GM12874 (cell line): ENCODE results near the gene ARHGEF12.

ENCODE experiments used
- TF ChIP-seq, protein P1 (sequence below): IDR thresholded peaks from 2 replicates; pipeline ENCODE4 v1.5.1; 2011; ENCODE audit warnings: low read depth, mild to moderate bottlenecking, control low read depth, low read length, moderate library complexity; ENCODE audit not compliant: insufficient read depth

ARHGEF12 gene

DNA sequence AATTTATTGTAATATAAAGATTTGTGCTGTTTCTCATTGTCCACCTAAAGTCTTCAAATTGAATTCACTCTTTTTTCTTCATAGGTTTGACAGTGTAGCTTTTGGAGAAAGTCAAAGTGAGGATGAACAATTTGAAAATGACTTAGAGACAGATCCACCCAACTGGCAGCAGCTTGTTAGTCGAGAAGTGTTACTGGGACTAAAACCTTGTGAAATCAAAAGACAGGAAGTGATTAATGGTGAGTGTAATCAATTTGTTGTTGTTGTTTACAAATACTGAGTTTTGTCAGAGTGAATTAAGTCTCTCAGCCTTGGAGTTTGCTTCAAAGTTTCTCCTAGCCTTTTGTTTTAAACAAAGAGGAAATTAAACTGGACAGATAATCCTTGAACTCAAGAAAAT, 121.8 kb downstream of the ARHGEF12 start:
- TF ChIP-seq, protein P1, sequence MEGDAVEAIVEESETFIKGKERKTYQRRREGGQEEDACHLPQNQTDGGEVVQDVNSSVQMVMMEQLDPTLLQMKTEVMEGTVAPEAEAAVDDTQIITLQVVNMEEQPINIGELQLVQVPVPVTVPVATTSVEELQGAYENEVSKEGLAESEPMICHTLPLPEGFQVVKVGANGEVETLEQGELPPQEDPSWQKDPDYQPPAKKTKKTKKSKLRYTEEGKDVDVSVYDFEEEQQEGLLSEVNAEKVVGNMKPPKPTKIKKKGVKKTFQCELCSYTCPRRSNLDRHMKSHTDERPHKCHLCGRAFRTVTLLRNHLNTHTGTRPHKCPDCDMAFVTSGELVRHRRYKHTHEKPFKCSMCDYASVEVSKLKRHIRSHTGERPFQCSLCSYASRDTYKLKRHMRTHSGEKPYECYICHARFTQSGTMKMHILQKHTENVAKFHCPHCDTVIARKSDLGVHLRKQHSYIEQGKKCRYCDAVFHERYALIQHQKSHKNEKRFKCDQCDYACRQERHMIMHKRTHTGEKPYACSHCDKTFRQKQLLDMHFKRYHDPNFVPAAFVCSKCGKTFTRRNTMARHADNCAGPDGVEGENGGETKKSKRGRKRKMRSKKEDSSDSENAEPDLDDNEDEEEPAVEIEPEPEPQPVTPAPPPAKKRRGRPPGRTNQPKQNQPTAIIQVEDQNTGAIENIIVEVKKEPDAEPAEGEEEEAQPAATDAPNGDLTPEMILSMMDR = no peak

DNA sequence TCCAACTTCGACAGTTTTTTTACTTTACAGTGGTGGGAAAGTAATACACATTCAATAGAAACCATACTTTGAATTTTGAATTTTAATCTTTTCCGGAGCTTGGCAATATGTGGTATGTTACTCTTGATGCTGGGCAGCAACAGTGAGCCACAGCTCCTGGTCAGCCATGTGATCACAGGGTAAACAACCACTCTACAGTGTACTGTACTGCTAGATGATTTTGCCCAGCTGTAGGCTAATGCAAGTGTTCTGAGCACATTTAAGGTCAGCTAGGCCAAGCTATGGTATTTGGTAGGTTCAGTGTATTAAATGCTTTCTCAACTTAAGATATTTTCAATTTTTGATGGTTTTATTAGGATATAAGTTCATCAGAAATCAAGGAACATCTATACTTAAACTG, 126.6 kb downstream of the ARHGEF12 start:
- TF ChIP-seq, protein P1 = no peak

DNA sequence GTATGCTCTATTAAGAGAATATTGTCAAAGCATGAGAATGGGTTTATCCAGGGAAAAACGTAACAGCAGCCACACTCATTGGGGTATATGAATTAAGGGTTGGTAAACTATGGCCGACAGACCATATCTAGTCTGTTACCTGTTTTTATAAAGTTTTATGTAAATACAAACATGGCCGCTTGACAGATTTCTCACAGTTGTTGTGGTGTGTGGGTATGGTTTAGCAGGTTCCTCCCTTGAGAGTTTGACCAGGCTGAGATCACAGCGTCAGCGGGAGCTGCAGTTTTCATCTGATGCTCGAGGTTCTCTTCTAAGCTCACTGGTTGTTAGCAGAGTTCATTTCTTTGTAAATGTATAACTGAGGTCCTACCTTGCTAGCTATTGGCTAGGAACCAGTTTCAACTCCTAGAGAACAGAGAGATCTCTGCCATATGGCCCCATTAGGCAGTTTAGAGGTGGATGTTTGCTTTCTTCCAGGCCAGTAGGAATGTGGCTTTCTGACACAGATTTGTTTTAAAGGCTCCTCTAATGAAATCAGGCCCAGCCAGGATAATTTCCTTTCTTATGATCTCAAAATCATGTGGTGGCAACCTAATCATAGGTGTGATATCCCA, 129.8 kb downstream of the ARHGEF12 start:
- TF ChIP-seq, protein P1 = no peak

DNA sequence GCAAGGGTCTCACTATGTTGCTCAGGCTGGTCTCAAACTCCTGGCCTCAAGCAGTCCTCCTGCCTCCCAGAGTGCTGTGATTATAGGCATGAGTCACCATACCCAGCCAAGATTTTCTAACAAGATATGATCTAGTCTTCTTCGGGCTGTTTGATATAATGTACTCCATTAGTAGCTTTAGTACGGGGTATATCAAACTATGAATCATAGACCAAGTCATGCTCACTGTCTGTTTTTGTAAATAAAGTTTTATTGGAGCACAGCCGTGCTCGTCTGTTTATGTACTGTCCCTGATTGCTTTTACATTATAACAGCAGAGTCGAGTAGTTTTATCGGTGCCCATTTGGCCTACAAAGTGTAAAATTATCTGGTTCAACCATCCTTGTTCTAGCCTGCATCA, 131.4 kb downstream of the ARHGEF12 start:
- TF ChIP-seq, protein P1 = no peak

DNA sequence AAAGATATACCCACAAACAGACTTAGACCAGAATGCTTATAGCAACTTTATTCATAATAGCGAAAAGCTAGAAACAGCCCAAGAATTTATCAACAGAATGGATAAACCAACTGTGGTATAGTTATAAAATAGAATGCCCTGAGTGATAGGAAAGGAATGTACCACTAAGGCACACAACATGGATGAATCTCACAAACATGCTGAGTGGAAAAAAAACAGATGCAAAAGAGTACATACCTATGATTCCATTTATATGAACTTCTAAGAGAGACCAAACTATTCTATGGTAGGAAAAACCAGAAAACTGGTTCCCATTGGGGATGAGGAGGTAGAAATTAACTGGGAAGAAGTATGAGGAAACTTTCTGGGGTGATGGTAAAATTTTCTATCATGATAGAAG, 134.9 kb downstream of the ARHGEF12 start:
- TF ChIP-seq, protein P1 = no peak

DNA sequence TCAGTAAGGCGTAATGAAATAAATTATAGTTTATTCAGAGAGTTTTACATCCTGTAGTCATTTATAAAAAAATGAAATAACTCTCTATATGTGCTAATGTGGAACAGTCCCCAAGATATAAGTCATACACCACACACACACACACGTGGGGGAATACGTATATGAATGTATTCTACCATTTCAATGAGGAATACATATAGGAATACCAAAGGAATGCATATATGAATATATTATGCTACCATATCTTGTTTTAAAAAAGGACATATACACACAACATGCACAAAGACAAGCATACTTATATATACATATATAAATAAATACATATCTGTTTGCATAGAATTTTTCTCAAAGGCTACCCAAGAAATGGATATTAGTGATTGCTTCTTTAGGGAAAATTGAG, 135.8 kb downstream of the ARHGEF12 start:
- TF ChIP-seq, protein P1 = no peak

DNA sequence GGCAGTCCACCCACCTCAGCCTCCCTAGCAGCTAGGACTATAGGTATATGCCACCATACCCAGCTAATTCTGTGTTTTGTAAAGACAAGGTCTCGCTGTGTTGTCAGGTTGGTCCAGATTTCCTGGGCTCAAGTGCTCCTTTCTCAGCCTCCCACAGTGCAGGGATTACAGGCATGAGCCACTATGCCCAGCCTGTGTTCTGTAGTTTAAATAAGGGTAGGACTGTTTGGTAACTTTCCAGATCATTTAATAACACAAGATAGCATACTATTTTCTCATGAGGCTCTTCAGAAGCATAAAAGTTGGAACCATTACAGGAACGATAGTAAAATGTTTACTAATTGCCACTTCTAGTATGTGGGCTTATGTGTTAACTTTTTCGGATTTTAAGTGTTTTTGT, 137.3 kb downstream of the ARHGEF12 start:
- TF ChIP-seq, protein P1 = no peak

DNA sequence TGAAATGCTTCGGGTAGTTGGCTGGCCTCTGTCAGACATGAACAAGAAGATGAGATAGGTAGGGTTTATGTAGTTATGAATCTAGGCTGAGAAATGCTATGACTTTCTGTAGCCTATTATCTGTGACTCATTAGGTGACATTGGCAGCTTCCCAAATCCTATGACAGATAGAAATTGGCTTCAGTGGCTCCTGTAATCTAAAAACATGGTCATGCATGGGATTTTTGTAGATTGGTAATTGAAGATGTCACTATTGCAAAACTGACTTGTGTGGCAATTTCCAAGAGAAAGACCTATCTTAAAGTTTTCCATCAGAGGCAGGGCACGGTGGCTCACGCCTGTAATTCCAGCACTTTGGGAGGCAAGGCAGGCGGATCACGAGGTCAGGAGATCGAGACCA, 145.9 kb downstream of the ARHGEF12 start:
- TF ChIP-seq, protein P1 = no peak
